K562 (cell line): Measurements from ENCODE around the gene SDHAF3. TPM values are rescaled to one million over a fixed set of nuclear protein-coding genes. Genes with fewer than 3 reads are reported as not detected.
A peak's percentile ranks its signal among the peaks of the same experiment; 100 is the strongest.

ENCODE experiments used
- CHD4 ChIP-seq: fragments of 200-600 bp; sonication (generic); IDR thresholded peaks from 3 replicates; pipeline ENCODE4 v1.6.1; 2012; ENCODE audit warnings: low read depth, mild to moderate bottlenecking, mixed read lengths, low read length, inconsistent platforms; ENCODE audit not compliant: insufficient read depth, insufficient replicate concordance, poor library complexity, severe bottlenecking
- FOXA3 ChIP-seq, 2 experiments: fragments of 450-650 bp in 1 of 2; sonication (generic) in 1 of 2; formaldehyde crosslinking; IDR thresholded peaks in 1 of 2; conservative IDR thresholded peaks in 1 of 2; 2 replicates each; pipeline versions ENCODE4 v1.4.0 to v1.8.0; 2020 to 2022; ENCODE audit warnings: mild to moderate bottlenecking in 2 of 2, missing genetic modification reagents in 1 of 2
- HDAC3 ChIP-seq: fragments of 450-650 bp; IDR thresholded peaks from 2 replicates; pipeline ENCODE4 v1.6.1; 2018; ENCODE audit warnings: borderline replicate concordance, mild to moderate bottlenecking, moderate library complexity; ENCODE audit not compliant: partially characterized antibody
- HMGN3 ChIP-seq: IDR thresholded peaks from 2 replicates; pipeline ENCODE4 v1.6.1; 2011; ENCODE audit warnings: borderline replicate concordance, low read depth, mild to moderate bottlenecking, mixed read lengths, low read length; ENCODE audit not compliant: insufficient read length; ENCODE audit errors: extremely low read depth
- LCOR ChIP-seq: sonication (generic); formaldehyde crosslinking; IDR thresholded peaks from 2 replicates; pipeline ENCODE4 v1.8.0; 2022; ENCODE audit warnings: mild to moderate bottlenecking, missing genetic modification reagents
- PHB ChIP-seq: fragments of 250-450 bp; sonication (Bioruptor Pico); IDR thresholded peaks from 2 replicates; pipeline ENCODE4 v1.5.0; 2021
- SMAD3 ChIP-seq: fragments of 450-650 bp; formaldehyde crosslinking; conservative IDR thresholded peaks from 2 replicates; pipeline ENCODE4 v1.4.0; 2020; ENCODE audit warnings: mild to moderate bottlenecking
- SRSF3 ChIP-seq: fragments of 200-400 bp; formaldehyde crosslinking; IDR thresholded peaks from 2 replicates; pipeline ENCODE4 v1.6.1; 2016; ENCODE audit warnings: mild to moderate bottlenecking, low read length, moderate library complexity; ENCODE audit not compliant: insufficient read depth
- TAF1 ChIP-seq: IDR thresholded peaks from 2 replicates; pipeline ENCODE4 v1.6.1; 2011; ENCODE audit warnings: mild to moderate bottlenecking, low read length, moderate library complexity; ENCODE audit not compliant: insufficient read depth, control insufficient read depth, severe bottlenecking; ENCODE audit errors: extremely low read depth
- ZFP36 ChIP-seq: fragments of 150-350 bp; IDR thresholded peaks from 2 replicates; pipeline ENCODE4 v1.6.1; 2018; ENCODE audit warnings: low read length, low read depth; ENCODE audit not compliant: partially characterized antibody
- ZNF699 ChIP-seq: fragments of 250-450 bp; sonication (Bioruptor Pico); IDR thresholded peaks from 2 replicates; pipeline ENCODE4 v1.8.0; 2021; ENCODE audit warnings: mild to moderate bottlenecking, moderate library complexity; ENCODE audit not compliant: insufficient replicate concordance
- polyA plus RNA-seq, 8 experiments: library from polyadenylated mRNA; depleted of rRNA in 4 of 8; stranded (reverse) in 5 of 8; unstranded in 3 of 8; fragments of >200 nt; fragmentation: Nextera tagmentation in 2 of 8; fragmentation: Illumina TruSeq in 1 of 8; extraction: Ambion mirVana in 2 of 8; extraction: Trizol in 1 of 8; gene quantifications; 2 replicates each; pipeline versions ENCODE4 v1.2.1 to v1.2.3, GENCODE V29; 2011 to 2014; ENCODE audit warnings: inconsistent platforms in 1 of 8, missing spikeins in 1 of 8
- total RNA-seq, 7 experiments: library from RNA; depleted of rRNA in 6 of 7; stranded (reverse); fragments of >200 nt in 6 of 7; fragmentation: Illumina TruSeq in 2 of 7; extraction: Trizol in 2 of 7; gene quantifications; 2 replicates each; pipeline versions ENCODE4 v1.2.1 to v1.2.3, GENCODE V29; 2011 to 2021; ENCODE audit warnings: low replicate concordance in 1 of 7
- TF ChIP-seq, protein P1 (sequence below): IDR thresholded peaks from 2 replicates; pipeline ENCODE4 v1.6.1; 2011; ENCODE audit warnings: borderline replicate concordance, low read depth, mild to moderate bottlenecking, moderate library complexity, low read length; ENCODE audit not compliant: insufficient read depth, poor library complexity, severe bottlenecking
- TF ChIP-seq, protein P2 (sequence below): IDR thresholded peaks from 2 replicates; pipeline ENCODE4 v1.6.1; 2011; ENCODE audit not compliant: insufficient read length; ENCODE audit errors: extremely low read depth
- TF ChIP-seq, protein P3 (sequence below): fragments of 250-450 bp; sonication (Bioruptor Pico); IDR thresholded peaks from 2 replicates; pipeline ENCODE4 v1.4.0; 2020; ENCODE audit warnings: borderline replicate concordance
- TF ChIP-seq, protein P4 (sequence below): fragments of 450-650 bp; IDR thresholded peaks from one replicate; pipeline ENCODE4 v1.6.1; 2018; ENCODE audit warnings: mild to moderate bottlenecking, moderate library complexity; ENCODE audit not compliant: partially characterized antibody

SDHAF3 gene
- total and polyA plus RNA-seq, 9 of the 15 experiments (the other 6 are each of a cell fraction or from before 2014, with no cell fraction given), result 51.5 to 403 (median 145) TPM

DNA sequence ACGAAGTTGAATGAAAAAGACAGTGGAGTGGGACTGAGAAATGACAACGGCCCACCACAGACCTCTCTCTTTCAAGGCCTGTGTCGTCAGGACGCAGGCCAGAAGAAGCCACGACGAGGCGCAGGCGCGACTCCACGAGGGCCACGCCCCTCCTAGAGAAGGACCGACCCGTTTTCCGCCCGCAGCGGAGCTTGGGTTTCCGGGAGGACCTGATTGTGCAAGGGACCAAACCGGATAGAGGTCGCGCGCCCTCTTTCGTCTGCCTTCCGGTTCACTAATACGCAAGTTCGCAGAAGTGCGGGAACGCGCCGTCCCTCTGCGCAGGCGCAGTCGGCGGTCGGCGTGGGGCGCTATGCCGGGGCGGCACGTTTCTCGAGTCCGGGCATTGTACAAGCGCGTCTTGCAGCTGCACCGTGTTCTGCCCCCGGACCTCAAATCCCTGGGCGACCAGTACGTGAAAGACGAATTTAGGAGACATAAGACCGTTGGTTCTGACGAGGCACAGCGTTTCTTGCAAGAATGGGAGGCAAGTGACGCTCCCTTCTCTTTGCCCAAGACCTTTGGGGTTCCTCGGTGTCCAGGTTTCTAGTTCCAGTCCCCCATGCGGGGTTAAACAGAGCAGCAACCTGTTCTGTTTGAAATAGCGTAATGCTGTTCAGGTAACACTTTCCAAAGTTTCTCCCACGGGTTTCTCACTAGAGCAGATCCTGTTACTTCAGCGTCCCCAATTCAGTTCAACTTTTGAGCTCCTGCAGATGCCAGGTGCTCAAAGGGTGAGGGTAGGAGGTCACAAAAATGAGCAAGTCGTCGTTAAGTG is at the start of gene SDHAF3 (continued):
- TF ChIP-seq, protein P1, sequence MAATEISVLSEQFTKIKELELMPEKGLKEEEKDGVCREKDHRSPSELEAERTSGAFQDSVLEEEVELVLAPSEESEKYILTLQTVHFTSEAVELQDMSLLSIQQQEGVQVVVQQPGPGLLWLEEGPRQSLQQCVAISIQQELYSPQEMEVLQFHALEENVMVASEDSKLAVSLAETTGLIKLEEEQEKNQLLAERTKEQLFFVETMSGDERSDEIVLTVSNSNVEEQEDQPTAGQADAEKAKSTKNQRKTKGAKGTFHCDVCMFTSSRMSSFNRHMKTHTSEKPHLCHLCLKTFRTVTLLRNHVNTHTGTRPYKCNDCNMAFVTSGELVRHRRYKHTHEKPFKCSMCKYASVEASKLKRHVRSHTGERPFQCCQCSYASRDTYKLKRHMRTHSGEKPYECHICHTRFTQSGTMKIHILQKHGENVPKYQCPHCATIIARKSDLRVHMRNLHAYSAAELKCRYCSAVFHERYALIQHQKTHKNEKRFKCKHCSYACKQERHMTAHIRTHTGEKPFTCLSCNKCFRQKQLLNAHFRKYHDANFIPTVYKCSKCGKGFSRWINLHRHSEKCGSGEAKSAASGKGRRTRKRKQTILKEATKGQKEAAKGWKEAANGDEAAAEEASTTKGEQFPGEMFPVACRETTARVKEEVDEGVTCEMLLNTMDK, result peak; percentile 41
- peak; percentile 89 for TF ChIP-seq HMGN3
- peak; percentile 87 for TF ChIP-seq LCOR
- 0 out of 2 replicates have a peak, but pooled peaks have one; percentile 21 for TF ChIP-seq SMAD3
- TF ChIP-seq, protein P2, sequence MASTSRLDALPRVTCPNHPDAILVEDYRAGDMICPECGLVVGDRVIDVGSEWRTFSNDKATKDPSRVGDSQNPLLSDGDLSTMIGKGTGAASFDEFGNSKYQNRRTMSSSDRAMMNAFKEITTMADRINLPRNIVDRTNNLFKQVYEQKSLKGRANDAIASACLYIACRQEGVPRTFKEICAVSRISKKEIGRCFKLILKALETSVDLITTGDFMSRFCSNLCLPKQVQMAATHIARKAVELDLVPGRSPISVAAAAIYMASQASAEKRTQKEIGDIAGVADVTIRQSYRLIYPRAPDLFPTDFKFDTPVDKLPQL, result peak; percentile 21
- TF ChIP-seq, protein P3, sequence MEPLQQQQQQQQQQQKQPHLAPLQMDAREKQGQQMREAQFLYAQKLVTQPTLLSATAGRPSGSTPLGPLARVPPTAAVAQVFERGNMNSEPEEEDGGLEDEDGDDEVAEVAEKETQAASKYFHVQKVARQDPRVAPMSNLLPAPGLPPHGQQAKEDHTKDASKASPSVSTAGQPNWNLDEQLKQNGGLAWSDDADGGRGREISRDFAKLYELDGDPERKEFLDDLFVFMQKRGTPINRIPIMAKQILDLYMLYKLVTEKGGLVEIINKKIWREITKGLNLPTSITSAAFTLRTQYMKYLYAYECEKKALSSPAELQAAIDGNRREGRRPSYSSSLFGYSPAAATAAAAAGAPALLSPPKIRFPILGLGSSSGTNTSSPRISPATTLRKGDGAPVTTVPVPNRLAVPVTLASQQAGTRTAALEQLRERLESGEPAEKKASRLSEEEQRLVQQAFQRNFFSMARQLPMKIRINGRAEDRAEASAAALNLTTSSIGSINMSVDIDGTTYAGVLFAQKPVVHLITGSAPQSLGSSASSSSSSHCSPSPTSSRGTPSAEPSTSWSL, result no peak
- TF ChIP-seq, protein P4, sequence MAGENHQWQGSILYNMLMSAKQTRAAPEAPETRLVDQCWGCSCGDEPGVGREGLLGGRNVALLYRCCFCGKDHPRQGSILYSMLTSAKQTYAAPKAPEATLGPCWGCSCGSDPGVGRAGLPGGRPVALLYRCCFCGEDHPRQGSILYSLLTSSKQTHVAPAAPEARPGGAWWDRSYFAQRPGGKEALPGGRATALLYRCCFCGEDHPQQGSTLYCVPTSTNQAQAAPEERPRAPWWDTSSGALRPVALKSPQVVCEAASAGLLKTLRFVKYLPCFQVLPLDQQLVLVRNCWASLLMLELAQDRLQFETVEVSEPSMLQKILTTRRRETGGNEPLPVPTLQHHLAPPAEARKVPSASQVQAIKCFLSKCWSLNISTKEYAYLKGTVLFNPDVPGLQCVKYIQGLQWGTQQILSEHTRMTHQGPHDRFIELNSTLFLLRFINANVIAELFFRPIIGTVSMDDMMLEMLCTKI, result no peak
- TF ChIP-seq FOXA3 (CRISPR knock-in tag; conservative IDR thresholded peaks at IDR 0.05 in 1 of 2, IDR thresholded peaks at IDR 0.05 in 1 of 2), result no peak
- TF ChIP-seq TAF1, result peak; percentile 97
- TF ChIP-seq SRSF3, result no peak
- peak; percentile 21 for TF ChIP-seq ZFP36
- no peak for TF ChIP-seq PHB (CRISPR knock-in tag)
- TF ChIP-seq ZNF699 (CRISPR knock-in tag), result no peak
- no peak for TF ChIP-seq HDAC3
- TF ChIP-seq CHD4, result no peak
